Uterus (tissue), 2 donors: ENCODE measurements around the gene CTR9.

Experiments used
- CTCF ChIP-seq, 4 experiments: fragments of 200-600 bp in 2 of 4; fragments of 450-650 bp in 2 of 4; sonication (generic) in 2 of 4; IDR thresholded peaks; one replicate each; pipeline ENCODE4 v1.5.1; 2016 to 2019; ENCODE audit warnings: antibody characterized with exemption in 4 of 4, mild to moderate bottlenecking in 2 of 4, moderate library complexity in 1 of 4
- POLR2A ChIP-seq, 2 donors: fragments of 450-650 bp; IDR thresholded peaks; one replicate each; pipeline ENCODE4 v1.6.1; 2016; ENCODE audit warnings: antibody characterized with exemption in 2 of 2, mild to moderate bottlenecking in 1 of 2, moderate library complexity in 1 of 2

GRCh38 chr11:10793470-10794255, 42.6 kb downstream of the CTR9 start:
- TF ChIP-seq POLR2A (IDR thresholded peaks at IDR 0.05) (no peak), CTCF (IDR thresholded peaks at IDR 0.05) (no peak)
